GM18526 (cell line): ENCODE measurements around the gene CCDC179.

Experiments
- POLR2A ChIP-seq: IDR thresholded peaks from 3 replicates; pipeline ENCODE4 v1.6.1; 2011; ENCODE audit not compliant: insufficient read length; ENCODE audit errors: extremely low read depth

The CCDC179 gene

GRCh38 chr11:22860241-22860640, at the start of gene CCDC179:
CCDC179 (minus strand) TSS chr11:22860474; CDS start chr11:22860421, 53 bp downstream.
- no peak for TF ChIP-seq POLR2A

GRCh38 chr11:22903782-22904181, 43.5 kb upstream of the CCDC179 start:
- TF ChIP-seq POLR2A, result no peak

GRCh38 chr11:22901603-22902002, 41.3 kb upstream of the CCDC179 start:
- no peak for TF ChIP-seq POLR2A

GRCh38 chr11:22900764-22901486, 40.7 kb upstream of the CCDC179 start:
- no peak for TF ChIP-seq POLR2A

- TF ChIP-seq POLR2A, result no peak
Observed at GRCh38 chr11:22898036-22898435, 37.8 kb upstream of the CCDC179 start.

- TF ChIP-seq POLR2A, result no peak
Observed at GRCh38 chr11:22890227-22890626, 30.0 kb upstream of the CCDC179 start.

- TF ChIP-seq POLR2A, result no peak
Observed at GRCh38 chr11:22884217-22884616, 23.9 kb upstream of the CCDC179 start.

GRCh38 chr11:22879630-22880029, 19.4 kb upstream of the CCDC179 start:
- no peak for TF ChIP-seq POLR2A

GRCh38 chr11:22878604-22879003, 18.3 kb upstream of the CCDC179 start:
- no peak for TF ChIP-seq POLR2A

- no peak for TF ChIP-seq POLR2A
Observed at GRCh38 chr11:22878039-22878438, 17.8 kb upstream of the CCDC179 start.

- TF ChIP-seq POLR2A, result no peak
Observed at GRCh38 chr11:22875869-22876473, 15.7 kb upstream of the CCDC179 start.

GRCh38 chr11:22869325-22869724, 9.1 kb upstream of the CCDC179 start:
- no peak for TF ChIP-seq POLR2A

- TF ChIP-seq POLR2A, result no peak
Observed at GRCh38 chr11:22859756-22860155, 518 bp downstream of the CCDC179 start.

GRCh38 chr11:22851477-22851876, 8.8 kb downstream of the CCDC179 start:
- no peak for TF ChIP-seq POLR2A

GRCh38 chr11:22846726-22847125, 13.5 kb downstream of the CCDC179 start:
- TF ChIP-seq POLR2A, result no peak

- no peak for TF ChIP-seq POLR2A
Observed at GRCh38 chr11:22832315-22833015, 27.8 kb downstream of the CCDC179 start.

- TF ChIP-seq POLR2A, result no peak
Observed at GRCh38 chr11:22830082-22830414, 30.2 kb downstream of the CCDC179 start.
